ENCODE measurements around the gene GLE1. TPM values are rescaled to one million over a fixed set of nuclear protein-coding genes. Genes with fewer than 3 reads are reported as not detected.

GLE1 gene
- total and polyA plus RNA-seq, 5 donors from 2014 or later: 16.7 to 34.1 (median 29.6) TPM

- Mint-ChIP-seq H3K4me1 (peaks cover 5 to 8% (median 7%) of the 10 kb centered on the region in 4 donors), H3K27ac (peak overlapping the region; percentile 65 to 72 (median 72)), H3K27me3 (no peaks in the 10 kb centered on the region), H3K9me3 (no peaks in the 10 kb centered on the region), H3K4me3 (no peak overlapping the region), H3K36me3 (peaks cover 52% of the 10 kb centered on the region)
- H3K27ac ChIP-seq (ENCODE audit: insufficient read depth, low read length, poor library complexity, severe bottlenecking): no peak overlapping the region
- ATAC-seq (ENCODE audit: low read depth in 2 of 2) (peak; percentile 37 to 53), DNase-seq (peak in 2 of 3 donors; percentile 25 to 85)
- H3K27me3 ChIP-seq (ENCODE audit: control insufficient read depth, insufficient read depth, low read length): no peaks in the 10 kb centered on the region
- H3K4me3 ChIP-seq (ENCODE audit: low read depth, low read length): no peak overlapping the region
- peaks cover 90% of the 10 kb centered on the region for H3K36me3 ChIP-seq (ENCODE audit: control insufficient read depth, insufficient read depth, low read length)
- no peaks in the 10 kb centered on the region for H3K9me3 ChIP-seq (ENCODE audit: control insufficient read depth in 2 of 2, low read length in 2 of 2)
- H3K4me1 ChIP-seq (ENCODE audit: control insufficient read depth, insufficient read depth, low read length, poor library complexity, severe bottlenecking): no peaks in the 10 kb centered on the region
These were observed 82.9 kb downstream of the GLE1 start for GRCh38 chr9:128587453-128587852.

GRCh38 chr9:128588581-128589233, 84.2 kb downstream of the GLE1 start:
- no peak for DNase-seq
- peaks cover 52% of the 10 kb centered on the region for H3K36me3 Mint-ChIP-seq
- no peak overlapping the region for H3K27ac ChIP-seq (ENCODE audit: insufficient read depth, low read length, poor library complexity, severe bottlenecking)

More at GRCh38 chr9:128588581-128589233, 84.2 kb downstream of the GLE1 start:
- H3K36me3 ChIP-seq (ENCODE audit: control insufficient read depth, insufficient read depth, low read length): peaks cover 90% of the 10 kb centered on the region
- H3K9me3 ChIP-seq (ENCODE audit: control insufficient read depth in 2 of 2, low read length in 2 of 2): no peaks in the 10 kb centered on the region
- H3K27ac Mint-ChIP-seq: no peak overlapping the region
- ATAC-seq (ENCODE audit: low read depth in 2 of 2): no peak
- no peaks in the 10 kb centered on the region for H3K9me3 Mint-ChIP-seq
- no peaks in the 10 kb centered on the region for H3K27me3 ChIP-seq (ENCODE audit: control insufficient read depth, insufficient read depth, low read length)
- no peak overlapping the region for H3K4me3 ChIP-seq (ENCODE audit: low read depth, low read length)
- H3K4me1 ChIP-seq (ENCODE audit: control insufficient read depth, insufficient read depth, low read length, poor library complexity, severe bottlenecking): no peaks in the 10 kb centered on the region
- H3K4me1 Mint-ChIP-seq: peaks cover 5 to 8% (median 7%) of the 10 kb centered on the region in 4 donors
- H3K4me3 Mint-ChIP-seq: no peak overlapping the region
- H3K27me3 Mint-ChIP-seq: no peaks in the 10 kb centered on the region

Other genes with a start within 250 kb of the GLE1 start
- 55.8 TPM for gene GOLGA2, start 228.7 kb upstream of the GLE1 start, total RNA-seq
- gene GOLGA2, start 228.7 kb upstream of the GLE1 start, polyA plus RNA-seq: 1 to 10 TPM; 3.7 to 5.0 (median 4.1) TPM
- gene SWI5, start 228.4 kb upstream of the GLE1 start, total RNA-seq: 10.6 TPM
- gene SWI5, start 228.4 kb upstream of the GLE1 start, polyA plus RNA-seq: 10 to 100 TPM; 19.8 to 27.1 (median 22.5) TPM
- gene TRUB2, start 182.3 kb upstream of the GLE1 start, total RNA-seq: 8.2 TPM
- gene TRUB2, start 182.3 kb upstream of the GLE1 start, polyA plus RNA-seq: 10 to 100 TPM; 21.7 to 26.8 (median 24.3) TPM
- gene COQ4, start 181.9 kb upstream of the GLE1 start, total RNA-seq: 30.4 TPM
- gene COQ4, start 181.9 kb upstream of the GLE1 start, polyA plus RNA-seq: 10 to 100 TPM; 30.4 to 41.3 (median 33.8) TPM
- gene SLC27A4, start 164.2 kb upstream of the GLE1 start, total RNA-seq: 8.6 TPM
- 1 to 10 TPM; 5.5 to 8.7 (median 6.4) TPM for gene SLC27A4, start 164.2 kb upstream of the GLE1 start, polyA plus RNA-seq
- gene URM1, start 133.3 kb upstream of the GLE1 start, total RNA-seq: 46.2 TPM
- gene URM1, start 133.3 kb upstream of the GLE1 start, polyA plus RNA-seq: 10 to 100 TPM; 47.4 to 60.7 (median 53.2) TPM
- gene CERCAM, start 83.9 kb upstream of the GLE1 start, total RNA-seq: 0.12 TPM
- gene CERCAM, start 83.9 kb upstream of the GLE1 start, polyA plus RNA-seq: not detected
- 31.9 TPM for gene ODF2, start 48.7 kb upstream of the GLE1 start, total RNA-seq
- 10 to 100 TPM; 12.9 to 19.8 (median 13.8) TPM for gene ODF2, start 48.7 kb upstream of the GLE1 start, polyA plus RNA-seq
- 769 TPM for gene SPTAN1, start 47.9 kb downstream of the GLE1 start, total RNA-seq
- gene SPTAN1, start 47.9 kb downstream of the GLE1 start, polyA plus RNA-seq: 10 to 100 TPM; 79.8 to 86.2 (median 83.2) TPM
- 3.6 TPM for gene DYNC2I2, start 152.1 kb downstream of the GLE1 start, total RNA-seq
- gene DYNC2I2, start 152.1 kb downstream of the GLE1 start, polyA plus RNA-seq: 10 to 100 TPM in 1 of 4 donors, 1 to 10 TPM in 3; 2.3 to 10.2 (median 5.1) TPM
- gene SET, start 184.5 kb downstream of the GLE1 start, total RNA-seq: 226 TPM
- gene SET, start 184.5 kb downstream of the GLE1 start, polyA plus RNA-seq: 100 to 1,000 TPM; 123 to 200 (median 154) TPM
- gene PKN3, start 197.8 kb downstream of the GLE1 start, total RNA-seq: 2.6 TPM
- under 1 TPM in 3 of 4 donors, not detected in 1; 0.69 to 0.96 (median 0.70) TPM for gene PKN3, start 197.8 kb downstream of the GLE1 start, polyA plus RNA-seq
- gene ZDHHC12, start 219.4 kb downstream of the GLE1 start, total RNA-seq: 25.1 TPM
- 10 to 100 TPM; 49.4 to 59.8 (median 54.3) TPM for gene ZDHHC12, start 219.4 kb downstream of the GLE1 start, polyA plus RNA-seq